ENCODE results near the gene SPON2.

DNA sequence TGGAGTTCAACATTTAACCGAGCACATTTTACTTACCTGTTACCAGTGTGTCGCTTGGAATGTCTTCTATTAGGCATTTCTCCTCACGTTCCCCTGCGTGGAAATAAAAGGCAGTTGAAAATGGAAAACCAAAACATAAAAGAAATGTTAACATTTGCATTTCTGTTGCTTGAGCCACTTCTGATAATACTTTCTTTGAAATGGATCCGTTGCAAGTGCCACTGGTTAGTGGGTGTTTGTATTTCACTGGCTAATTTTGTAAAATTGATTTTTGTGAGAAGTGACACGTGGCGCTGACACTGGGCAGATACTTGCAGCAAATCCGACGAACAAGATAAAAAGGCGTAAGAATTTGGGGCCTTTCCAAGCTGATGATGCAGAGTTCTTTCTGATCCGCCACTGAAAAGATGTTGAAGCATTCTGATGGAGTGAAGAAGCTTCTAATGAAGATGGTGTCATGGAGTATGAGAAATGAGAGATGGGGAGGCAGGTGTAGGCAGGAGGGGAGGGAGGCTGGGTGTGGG is 18.8 kb downstream of the SPON2 start:
- TF ChIP-seq CTCF (IDR thresholded peaks at IDR 0.05 in 8 of 11, conservative IDR thresholded peaks at IDR 0.05 in 3 of 11) (no peak), POLR2A (IDR thresholded peaks at IDR 0.05) (no peak)

All from spleen (tissue), 7 donors.